ENCODE results near the gene FES. TPM values are rescaled to one million over a fixed set of nuclear protein-coding genes. Genes with fewer than 3 reads are reported as not detected.

Gene FES
- total and polyA plus RNA-seq, 8 donors = 3.9 to 26.5 (median 9.1) TPM

DNA sequence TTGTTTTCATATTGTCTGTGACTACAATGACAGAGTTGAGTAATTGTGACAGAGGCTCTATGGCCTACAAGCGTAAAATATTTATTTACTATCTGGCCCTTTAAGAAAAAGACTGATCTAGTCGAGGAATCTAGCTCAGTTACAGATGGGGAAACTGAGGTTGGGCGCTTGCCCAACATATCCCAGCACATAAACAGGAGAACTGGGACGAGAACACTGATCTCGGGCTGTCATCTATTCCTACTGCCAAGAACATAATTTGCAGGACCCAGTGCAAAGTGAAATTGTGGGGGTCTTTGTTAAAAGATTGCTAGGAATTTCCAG, 1.9 kb downstream of the FES start:
- no peak for ATAC-seq
- TF ChIP-seq, protein P1, sequence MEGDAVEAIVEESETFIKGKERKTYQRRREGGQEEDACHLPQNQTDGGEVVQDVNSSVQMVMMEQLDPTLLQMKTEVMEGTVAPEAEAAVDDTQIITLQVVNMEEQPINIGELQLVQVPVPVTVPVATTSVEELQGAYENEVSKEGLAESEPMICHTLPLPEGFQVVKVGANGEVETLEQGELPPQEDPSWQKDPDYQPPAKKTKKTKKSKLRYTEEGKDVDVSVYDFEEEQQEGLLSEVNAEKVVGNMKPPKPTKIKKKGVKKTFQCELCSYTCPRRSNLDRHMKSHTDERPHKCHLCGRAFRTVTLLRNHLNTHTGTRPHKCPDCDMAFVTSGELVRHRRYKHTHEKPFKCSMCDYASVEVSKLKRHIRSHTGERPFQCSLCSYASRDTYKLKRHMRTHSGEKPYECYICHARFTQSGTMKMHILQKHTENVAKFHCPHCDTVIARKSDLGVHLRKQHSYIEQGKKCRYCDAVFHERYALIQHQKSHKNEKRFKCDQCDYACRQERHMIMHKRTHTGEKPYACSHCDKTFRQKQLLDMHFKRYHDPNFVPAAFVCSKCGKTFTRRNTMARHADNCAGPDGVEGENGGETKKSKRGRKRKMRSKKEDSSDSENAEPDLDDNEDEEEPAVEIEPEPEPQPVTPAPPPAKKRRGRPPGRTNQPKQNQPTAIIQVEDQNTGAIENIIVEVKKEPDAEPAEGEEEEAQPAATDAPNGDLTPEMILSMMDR (IDR thresholded peaks at IDR 0.05) = no peak
- Histone ChIP-seq H3K4me1 (peaks cover 0 to 23% (median 0%) of the 10 kb centered on the region in 3 donors), H3K36me3 (peaks cover 0 to 9% (median 9%) of the 10 kb centered on the region in 3 donors), H3K27me3 (no peaks in the 10 kb centered on the region), H3K27ac (no peak overlapping the region), H3K4me3 (no peak overlapping the region), H3K9me3 (no peaks in the 10 kb centered on the region)
- intact Hi-C loops (cut with DNase I) = loop anchor here in 2 of 3 donors (2.0 to 5.0 kb wide), 2 partner anchors 237 to 239 kb away; no protein-coding TSS in a partner anchor
- no peak for FAIRE-seq
- DNase-seq = no peak
- WGBS, 2 donors = 8 to 13% methylated on average over 5 of the region's 5 CpGs

DNA sequence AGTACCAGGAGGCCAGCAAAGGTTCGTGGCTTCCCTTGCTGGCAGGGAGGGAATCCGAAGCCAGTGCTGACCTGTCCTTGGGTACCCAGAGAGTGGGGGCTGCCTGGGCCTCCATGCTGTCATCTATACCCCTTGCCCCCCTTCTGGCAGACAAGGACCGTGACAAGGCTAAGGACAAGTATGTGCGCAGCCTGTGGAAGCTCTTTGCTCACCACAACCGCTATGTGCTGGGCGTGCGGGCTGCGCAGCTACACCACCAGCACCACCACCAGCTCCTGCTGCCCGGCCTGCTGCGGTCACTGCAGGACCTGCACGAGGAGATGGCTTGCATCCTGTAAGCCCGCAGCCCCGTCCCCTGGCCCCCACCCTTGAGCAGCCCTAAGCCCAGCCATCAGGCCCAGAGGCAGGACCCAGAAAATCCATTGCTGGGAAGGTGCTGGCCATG, 2.8 kb downstream of the FES start:
- Histone ChIP-seq H3K9me3 (no peaks in the 10 kb centered on the region), H3K4me1 (peaks cover 0 to 23% (median 0%) of the 10 kb centered on the region in 3 donors), H3K27ac (no peak overlapping the region), H3K27me3 (no peaks in the 10 kb centered on the region), H3K36me3 (peaks cover 0 to 6% (median 4%) of the 10 kb centered on the region in 3 donors), H3K4me3 (no peak overlapping the region)
- DNase-seq (peak in 2 of 6 donors; percentile 51 to 59), FAIRE-seq (no peak), ATAC-seq (no peak)
- intact Hi-C loops (cut with DNase I) = loop anchor here in 2 of 3 donors (2.0 to 5.0 kb wide), 2 partner anchors 238 to 240 kb away; no protein-coding TSS in a partner anchor
- TF ChIP-seq, protein P1 (IDR thresholded peaks at IDR 0.05) = no peak
- WGBS, 2 donors = 75 to 84% methylated on average over 13 of the region's 13 CpGs

DNA sequence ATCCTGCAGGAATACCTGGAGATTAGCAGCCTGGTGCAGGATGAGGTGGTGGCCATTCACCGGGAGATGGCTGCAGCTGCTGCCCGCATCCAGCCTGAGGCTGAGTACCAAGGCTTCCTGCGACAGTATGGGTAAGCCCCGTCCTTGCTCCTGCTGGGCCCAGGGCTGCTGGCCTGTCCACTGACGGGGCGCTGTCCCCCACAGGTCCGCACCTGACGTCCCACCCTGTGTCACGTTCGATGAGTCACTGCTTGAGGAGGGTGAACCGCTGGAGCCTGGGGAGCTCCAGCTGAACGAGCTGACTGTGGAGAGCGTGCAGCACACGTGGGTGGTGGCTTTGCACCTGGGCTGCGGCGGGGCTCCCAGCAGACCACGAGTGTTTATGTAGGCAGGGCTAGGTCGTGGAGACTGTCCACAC, 5.0 kb downstream of the FES start:
- no peaks in the 10 kb centered on the region for H3K27me3 ChIP-seq
- peaks cover 0 to 17% (median 9%) of the 10 kb centered on the region in 3 donors for H3K36me3 ChIP-seq
- ATAC-seq (no peak), DNase-seq (peak in 1 of 6 donors; percentile 52), FAIRE-seq (no peak)
- H3K9me3 ChIP-seq = no peaks in the 10 kb centered on the region
- TF ChIP-seq, protein P1 (IDR thresholded peaks at IDR 0.05) = no peak
- intact Hi-C loops (cut with DNase I) = loop anchor here in 1 of 3 donors (5.0 kb wide), 1 partner anchor 242 kb away; no protein-coding TSS in a partner anchor
- H3K27ac ChIP-seq = no peak overlapping the region
- peaks cover 0 to 11% (median 0%) of the 10 kb centered on the region in 3 donors for H3K4me1 ChIP-seq
- 80 to 90% methylated on average over 18 of the region's 18 CpGs for whole genome bisulfite sequencing, 2 donors
- H3K4me3 ChIP-seq = no peak overlapping the region

DNA sequence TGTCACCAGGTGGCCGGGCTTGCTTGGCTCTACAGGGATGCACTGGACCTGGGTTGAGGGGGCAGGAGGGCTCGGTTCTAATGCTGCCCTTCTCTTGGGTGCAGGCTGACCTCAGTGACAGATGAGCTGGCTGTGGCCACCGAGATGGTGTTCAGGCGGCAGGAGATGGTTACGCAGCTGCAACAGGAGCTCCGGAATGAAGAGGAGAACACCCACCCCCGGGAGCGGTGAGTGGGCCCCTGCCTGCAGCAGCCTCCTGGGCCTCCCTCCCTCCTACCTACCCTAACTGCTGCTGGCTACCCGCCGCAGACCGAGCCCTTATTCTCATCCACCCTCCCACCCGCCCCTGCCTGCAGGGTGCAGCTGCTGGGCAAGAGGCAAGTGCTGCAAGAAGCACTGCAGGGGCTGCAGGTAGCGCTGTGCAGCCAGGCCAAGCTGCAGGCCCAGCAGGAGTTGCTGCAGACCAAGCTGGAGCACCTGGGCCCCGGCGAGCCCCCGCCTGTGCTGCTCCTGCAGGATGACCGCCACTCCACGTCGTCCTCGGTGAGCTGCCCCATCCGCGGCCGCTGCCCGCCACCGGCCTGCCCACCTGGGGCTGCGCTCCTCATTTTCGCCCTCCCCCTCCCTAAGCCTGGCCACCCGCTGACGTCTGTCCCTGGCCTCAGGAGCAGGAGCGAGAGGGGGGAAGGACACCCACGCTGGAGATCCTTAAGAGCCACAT, 5.6 kb downstream of the FES start:
- Histone ChIP-seq H3K36me3 (peaks cover 0 to 17% (median 9%) of the 10 kb centered on the region in 3 donors), H3K27me3 (no peaks in the 10 kb centered on the region), H3K4me3 (no peak overlapping the region), H3K4me1 (peaks cover 0 to 11% (median 0%) of the 10 kb centered on the region in 3 donors), H3K9me3 (no peaks in the 10 kb centered on the region), H3K27ac (no peak overlapping the region)
- intact Hi-C loops (cut with DNase I) = loop anchor here in 1 of 3 donors (5.0 kb wide), 1 partner anchor 243 kb away; no protein-coding TSS in a partner anchor
- WGBS, 2 donors = 82 to 90% methylated on average over 18 to 31 of the region's 31 CpGs
- peak in 1 of 6 donors; percentile 66 for DNase-seq
- no peak for FAIRE-seq
- ATAC-seq = no peak
- TF ChIP-seq, protein P1 (IDR thresholded peaks at IDR 0.05) = no peak

DNA sequence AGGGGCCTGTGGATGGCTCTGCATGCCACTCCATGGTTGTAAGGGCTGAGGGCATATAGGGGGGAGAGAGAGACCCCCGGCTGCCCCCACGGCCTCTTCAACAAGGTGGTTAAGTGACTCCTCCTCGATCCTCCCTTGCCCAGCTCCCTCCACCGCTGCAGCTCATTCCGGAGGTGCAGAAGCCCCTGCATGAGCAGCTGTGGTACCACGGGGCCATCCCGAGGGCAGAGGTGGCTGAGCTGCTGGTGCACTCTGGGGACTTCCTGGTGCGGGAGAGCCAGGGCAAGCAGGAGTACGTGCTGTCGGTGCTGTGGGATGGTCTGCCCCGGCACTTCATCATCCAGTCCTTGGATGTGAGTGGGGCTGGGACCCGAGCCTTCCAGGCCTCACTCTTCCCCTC, 6.5 kb downstream of the FES start:
- FAIRE-seq (no peak), DNase-seq (peak in 2 of 6 donors; percentile 54 to 69)
- intact Hi-C loops (cut with DNase I) = no loop called here

More for the DNA sequence above, 6.5 kb downstream of the FES start:
- H3K36me3 ChIP-seq = peaks cover 0 to 17% (median 9%) of the 10 kb centered on the region in 3 donors
- TF ChIP-seq, protein P1 (IDR thresholded peaks at IDR 0.05) = no peak
- peaks cover 0 to 8% (median 0%) of the 10 kb centered on the region in 3 donors for H3K4me1 ChIP-seq
- no peak overlapping the region for H3K4me3 ChIP-seq
- H3K27ac ChIP-seq = no peak overlapping the region
- no peaks in the 10 kb centered on the region for H3K27me3 ChIP-seq
- no peak for ATAC-seq
- 61 to 75% methylated on average over 12 of the region's 12 CpGs for WGBS, 2 donors
- no peaks in the 10 kb centered on the region for H3K9me3 ChIP-seq
